BLaER1 (cell line): ENCODE measurements around the gene ZNF547.

ENCODE experiments used
- H3K27ac ChIP-seq: shearing (Covaris generic); formaldehyde crosslinking; 2 replicates; pipeline ENCODE4 v1.8.1; 2022
- H3K27me3 ChIP-seq: shearing (Covaris generic); formaldehyde crosslinking; 2 replicates; pipeline ENCODE4 v1.8.1; 2022
- H3K36me3 ChIP-seq: shearing (Covaris generic); formaldehyde crosslinking; 2 replicates; pipeline ENCODE4 v1.8.1; 2022
- H3K4me1 ChIP-seq: shearing (Covaris generic); formaldehyde crosslinking; 2 replicates; pipeline ENCODE4 v1.8.1; 2022
- H3K4me2 ChIP-seq: shearing (Covaris generic); formaldehyde crosslinking; 2 replicates; pipeline ENCODE4 v1.8.1; 2022
- H3K4me3 ChIP-seq: shearing (Covaris generic); formaldehyde crosslinking; 2 replicates; pipeline ENCODE4 v1.8.1; 2022
- H3K9ac ChIP-seq: shearing (Covaris generic); formaldehyde crosslinking; 2 replicates; pipeline ENCODE4 v1.8.1; 2022
- H3K9me3 ChIP-seq: shearing (Covaris generic); formaldehyde crosslinking; 2 replicates; pipeline ENCODE4 v1.8.1; 2022
- H4K20me1 ChIP-seq: shearing (Covaris generic); formaldehyde crosslinking; 2 replicates; pipeline ENCODE4 v1.8.1; 2022
- Cebpa-rat ChIP-seq: shearing (Covaris generic); IDR thresholded peaks from 2 replicates; pipeline ENCODE4 v1.8.1; 2022

ZNF547 gene

DNA sequence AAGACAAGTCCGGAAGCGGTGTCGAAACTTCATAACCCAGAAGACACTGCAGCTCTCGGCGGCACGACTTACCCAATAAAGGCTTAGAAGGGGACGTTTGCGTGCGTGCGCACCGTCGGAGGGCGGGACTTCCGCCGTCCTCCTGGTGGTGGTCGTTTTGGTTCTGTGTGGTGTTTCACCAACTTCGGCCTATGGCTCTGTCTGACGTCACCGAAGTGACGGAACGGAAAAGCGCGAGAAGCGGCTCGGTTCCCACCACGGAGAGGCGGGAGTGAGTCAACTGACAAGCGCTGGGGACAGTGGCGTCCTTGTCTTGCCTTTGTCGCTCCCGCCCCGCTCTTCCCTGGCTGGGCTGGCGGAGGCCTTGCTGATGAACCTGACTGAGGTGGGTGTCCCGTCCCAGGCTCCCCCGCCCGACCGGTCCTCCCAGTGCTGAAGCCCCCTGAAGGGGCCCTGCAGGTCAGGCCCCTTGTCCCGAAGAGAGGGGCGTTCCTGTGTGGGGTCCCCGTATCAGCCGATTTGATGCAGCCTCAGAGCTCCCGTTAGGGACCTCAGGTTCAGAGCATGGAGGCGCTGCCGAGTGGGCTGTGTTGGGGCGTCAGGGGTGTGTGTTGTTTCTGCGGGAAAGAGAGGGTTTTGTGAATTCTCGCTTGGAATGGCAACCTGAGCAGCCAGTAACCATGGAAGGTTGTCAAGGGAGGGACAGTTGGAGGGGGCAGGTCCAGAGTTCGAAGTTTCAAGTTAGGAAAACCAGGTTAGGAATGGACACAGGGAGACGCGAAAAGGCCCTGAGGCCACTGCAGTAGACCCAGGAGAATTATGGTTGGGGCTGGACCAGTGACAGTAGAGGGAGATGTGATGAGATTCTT is 26.6 kb downstream of the ZNF547 start, which contains the start of gene ZNF548:
TSS of gene ZNF548 (plus strand) at position 125 of the 869 bp plus-strand sequence. CDS start at position 371, 246 bp downstream.
- Histone ChIP-seq H3K27ac (peak within 1 kb of the TSS; percentile 88), H3K4me3 (peak within 1 kb of the TSS; percentile 90), H3K27me3 (no peaks in the 10 kb centered on the region), H3K36me3 (peaks cover 22% of the 10 kb centered on the region), H4K20me1 (peaks cover 38% of the 10 kb centered on the region), H3K4me2 (peak within 1 kb of the TSS; percentile 95), H3K4me1 (peaks cover 21% of the 10 kb centered on the region), H3K9me3 (no peaks in the 10 kb centered on the region), H3K9ac (peak within 1 kb of the TSS; percentile 94)
- peak; percentile 73; the same call in 1 of the 2 replicates for TF ChIP-seq Cebpa-rat

DNA sequence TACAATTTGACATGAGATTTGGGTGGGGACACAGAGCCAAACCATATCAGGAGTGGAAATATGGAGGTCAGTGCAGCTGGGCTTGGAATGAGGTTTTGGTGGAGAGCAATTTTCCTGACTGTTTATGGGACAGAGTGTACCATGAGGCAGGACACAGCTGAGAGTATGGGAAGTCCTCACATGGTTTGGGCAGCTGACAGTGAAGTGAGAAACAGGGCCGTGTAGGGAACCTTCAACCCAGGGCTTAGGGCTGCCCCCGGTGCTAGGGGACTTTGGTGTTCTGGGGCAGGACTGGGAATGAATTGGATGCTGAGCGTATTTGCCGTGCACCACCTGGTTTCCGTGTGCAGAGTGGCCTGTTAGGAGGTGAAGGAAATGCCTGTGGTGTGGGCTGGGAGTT is 32.4 kb downstream of the ZNF547 start:
- Histone ChIP-seq H3K27ac (no peak overlapping the region), H3K36me3 (peaks cover 79% of the 10 kb centered on the region), H3K4me3 (no peak overlapping the region), H3K9ac (no peak overlapping the region), H3K4me2 (no peak overlapping the region), H3K4me1 (peaks cover 11% of the 10 kb centered on the region), H4K20me1 (peaks cover 80% of the 10 kb centered on the region), H3K27me3 (no peaks in the 10 kb centered on the region), H3K9me3 (peaks cover 27% of the 10 kb centered on the region)
- no peak for TF ChIP-seq Cebpa-rat

DNA sequence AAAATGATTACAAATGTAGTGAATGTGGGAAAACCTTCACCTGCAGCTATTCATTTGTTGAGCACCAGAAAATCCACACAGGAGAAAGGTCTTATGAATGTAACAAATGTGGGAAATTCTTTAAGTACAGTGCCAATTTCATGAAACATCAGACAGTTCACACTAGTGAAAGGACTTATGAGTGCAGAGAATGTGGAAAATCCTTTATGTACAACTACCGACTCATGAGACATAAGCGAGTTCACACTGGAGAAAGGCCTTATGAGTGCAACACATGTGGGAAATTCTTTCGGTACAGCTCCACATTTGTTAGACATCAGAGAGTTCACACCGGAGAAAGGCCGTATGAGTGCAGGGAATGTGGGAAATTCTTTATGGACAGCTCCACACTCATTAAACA is 35.5 kb downstream of the ZNF547 start:
- Histone ChIP-seq H3K4me2 (no peak overlapping the region), H3K4me1 (no peaks in the 10 kb centered on the region), H3K9me3 (peaks cover 53% of the 10 kb centered on the region), H4K20me1 (peaks cover 56% of the 10 kb centered on the region; the same call in 1 of the 2 replicates), H3K36me3 (peaks cover 99% of the 10 kb centered on the region), H3K9ac (no peak overlapping the region), H3K27ac (no peak overlapping the region), H3K27me3 (no peaks in the 10 kb centered on the region), H3K4me3 (no peak overlapping the region)
- TF ChIP-seq Cebpa-rat: no peak

DNA sequence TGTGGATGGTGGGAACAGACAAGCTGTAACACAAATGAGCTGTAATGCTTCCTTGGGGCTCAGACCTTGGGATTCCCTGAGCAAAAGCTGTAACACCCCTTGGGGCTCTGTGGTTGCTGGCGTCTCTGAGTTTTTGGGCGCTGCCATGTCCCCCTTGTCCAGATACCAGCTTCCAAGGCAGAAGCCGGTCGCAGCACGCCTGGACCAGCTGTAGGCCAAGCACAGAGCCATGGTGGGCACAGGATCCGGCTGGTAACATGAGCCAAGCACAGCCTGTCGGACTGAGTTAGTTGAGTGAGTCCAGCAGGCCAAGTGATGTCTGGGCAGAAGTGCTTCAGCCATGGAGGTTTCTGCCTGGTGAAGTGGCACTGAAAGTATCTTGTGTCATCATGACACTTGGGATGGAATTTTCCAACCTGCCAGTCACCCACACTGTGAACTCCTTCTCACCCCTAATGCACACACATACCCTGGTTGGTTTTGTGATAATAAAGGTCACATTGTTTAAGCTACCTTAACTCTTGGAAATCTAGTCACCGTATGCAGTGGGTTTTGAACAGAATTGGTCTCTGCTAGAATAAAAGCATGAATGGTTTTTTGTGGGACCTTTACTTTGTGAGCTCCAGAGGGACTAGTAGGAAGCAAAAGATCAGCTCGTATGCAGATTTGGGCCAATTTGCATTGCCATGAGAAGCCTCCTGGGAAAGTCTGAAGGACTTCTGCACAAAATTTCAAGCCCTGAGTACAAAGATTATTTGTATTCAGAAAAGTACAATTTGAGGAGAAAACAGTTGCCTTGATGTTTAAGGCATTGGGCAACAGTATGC is 40.6 kb downstream of the ZNF547 start:
- Histone ChIP-seq H4K20me1 (peaks cover 12% of the 10 kb centered on the region; the same call in 1 of the 2 replicates), H3K36me3 (peaks cover 48% of the 10 kb centered on the region), H3K4me3 (no peak overlapping the region), H3K4me2 (no peak overlapping the region), H3K27me3 (no peaks in the 10 kb centered on the region), H3K9me3 (peaks cover 32% of the 10 kb centered on the region), H3K27ac (no peak overlapping the region), H3K9ac (no peak overlapping the region), H3K4me1 (no peaks in the 10 kb centered on the region)
- no peak for TF ChIP-seq Cebpa-rat

DNA sequence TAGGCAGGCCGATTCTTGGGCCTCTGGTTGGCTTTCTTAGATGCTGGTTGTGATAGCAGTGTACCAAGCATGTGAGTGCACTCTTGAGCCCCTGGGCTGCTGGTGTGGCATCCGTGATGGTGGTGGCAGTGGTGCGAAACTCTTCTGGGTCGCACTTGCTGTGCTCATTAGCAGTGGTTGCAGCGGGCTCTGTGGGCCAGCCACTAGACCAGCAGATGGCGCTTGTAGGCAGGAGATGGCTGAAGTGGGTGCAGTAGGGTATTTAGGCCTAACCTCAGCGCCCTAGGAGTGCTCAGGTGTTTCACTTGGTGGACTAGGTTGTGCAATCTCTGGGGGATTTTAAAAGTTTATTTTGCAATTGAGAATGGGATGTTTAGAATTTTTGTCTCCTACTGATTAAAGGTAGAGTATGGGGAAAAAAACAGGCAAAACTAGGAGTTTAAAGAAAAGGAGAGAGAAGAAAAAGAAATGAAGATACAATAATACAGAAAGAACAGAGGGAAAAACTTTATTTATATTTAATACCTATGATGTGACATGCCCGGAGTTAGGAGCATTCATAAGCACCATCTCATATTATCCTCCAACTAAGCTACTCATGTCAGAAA is 43.3 kb downstream of the ZNF547 start:
- Histone ChIP-seq H3K27ac (no peak overlapping the region), H3K9ac (no peak overlapping the region), H3K27me3 (no peaks in the 10 kb centered on the region), H3K4me3 (no peak overlapping the region), H3K4me2 (no peak overlapping the region), H3K9me3 (peaks cover 22% of the 10 kb centered on the region), H4K20me1 (peaks cover 5% of the 10 kb centered on the region; the same call in 1 of the 2 replicates), H3K36me3 (peaks cover 23% of the 10 kb centered on the region), H3K4me1 (peaks cover 4% of the 10 kb centered on the region)
- TF ChIP-seq Cebpa-rat: peak; percentile 37; the same call in 1 of the 2 replicates

DNA sequence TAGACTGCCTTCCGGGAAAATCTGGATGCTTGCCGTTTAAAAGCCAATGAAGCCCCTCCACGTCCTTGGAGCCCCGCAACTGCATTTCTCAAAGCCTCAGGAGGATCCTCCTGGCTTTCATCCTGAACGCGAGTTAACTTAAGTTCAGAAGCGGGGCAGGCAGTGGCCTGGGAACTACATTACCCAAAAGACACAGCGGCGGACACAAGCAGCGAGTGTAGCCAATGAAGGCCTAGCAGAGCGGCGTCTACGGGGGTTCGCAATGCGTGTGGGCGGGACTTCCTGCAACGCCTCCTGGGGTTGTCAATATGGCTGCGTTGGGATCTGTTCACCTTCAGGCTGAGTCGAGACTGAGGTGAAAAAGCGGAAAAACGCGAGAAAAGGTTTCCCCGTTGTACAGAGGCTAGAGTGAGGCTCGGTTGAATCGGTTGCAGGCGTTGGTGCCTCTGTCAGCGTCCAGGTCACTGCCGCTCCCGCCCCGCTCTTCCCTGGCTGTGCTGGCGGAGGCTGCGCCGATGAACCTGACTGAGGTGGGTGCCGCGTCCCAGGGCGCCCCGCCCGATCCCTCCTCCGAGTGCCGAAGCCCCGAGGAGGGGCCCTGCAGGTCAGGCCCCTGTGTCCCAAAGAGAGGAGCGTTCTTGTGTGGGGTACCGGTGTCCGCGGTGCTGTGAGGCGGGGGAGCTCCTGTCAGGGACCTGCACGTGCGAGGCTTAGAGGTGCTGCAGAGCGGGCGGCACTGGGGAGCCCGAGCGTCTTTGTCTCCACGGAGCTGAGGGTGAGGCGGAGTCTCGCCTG is 47.7 kb downstream of the ZNF547 start, which contains the start of gene ZNF17:
TSS of gene ZNF17 (plus strand) at position 285 of the 795 bp plus-strand sequence. CDS start 2,455 bp downstream, outside the sequence.
- Histone ChIP-seq H3K36me3 (peaks cover 28% of the 10 kb centered on the region), H3K4me3 (peak within 1 kb of the TSS; percentile 89), H3K9ac (peak within 1 kb of the TSS; percentile 86), H3K27ac (peak within 1 kb of the TSS; percentile 66), H3K27me3 (no peaks in the 10 kb centered on the region), H3K4me1 (peaks cover 15% of the 10 kb centered on the region), H4K20me1 (peaks cover 25% of the 10 kb centered on the region; the same call in 1 of the 2 replicates), H3K9me3 (no peaks in the 10 kb centered on the region), H3K4me2 (peak within 1 kb of the TSS; percentile 96)
- no peak for TF ChIP-seq Cebpa-rat

DNA sequence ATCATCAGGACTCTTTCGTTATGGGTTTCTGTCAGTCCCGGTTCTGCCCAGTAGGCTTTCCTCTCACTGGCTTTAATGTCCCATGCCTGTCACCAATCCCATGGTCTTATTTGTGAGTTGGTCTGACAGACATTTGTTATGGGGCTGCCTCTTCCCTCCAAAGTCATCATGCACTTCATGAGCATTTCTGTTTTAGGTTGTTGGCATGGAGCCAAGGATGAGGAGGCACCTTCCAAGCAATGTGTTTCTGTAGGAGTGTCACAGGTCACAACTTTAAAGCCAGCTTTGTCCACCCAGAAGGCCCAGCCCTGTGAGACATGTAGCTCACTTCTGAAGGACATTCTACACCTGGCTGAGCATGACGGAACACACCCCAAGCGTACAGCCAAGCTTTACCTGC is 56.1 kb downstream of the ZNF547 start:
- Histone ChIP-seq H3K9ac (no peak overlapping the region), H3K4me2 (no peak overlapping the region), H3K27me3 (no peaks in the 10 kb centered on the region), H3K27ac (no peak overlapping the region), H3K9me3 (no peaks in the 10 kb centered on the region), H4K20me1 (peaks cover 57% of the 10 kb centered on the region), H3K4me3 (no peak overlapping the region), H3K4me1 (no peaks in the 10 kb centered on the region), H3K36me3 (peaks cover 77% of the 10 kb centered on the region)
- TF ChIP-seq Cebpa-rat: no peak

DNA sequence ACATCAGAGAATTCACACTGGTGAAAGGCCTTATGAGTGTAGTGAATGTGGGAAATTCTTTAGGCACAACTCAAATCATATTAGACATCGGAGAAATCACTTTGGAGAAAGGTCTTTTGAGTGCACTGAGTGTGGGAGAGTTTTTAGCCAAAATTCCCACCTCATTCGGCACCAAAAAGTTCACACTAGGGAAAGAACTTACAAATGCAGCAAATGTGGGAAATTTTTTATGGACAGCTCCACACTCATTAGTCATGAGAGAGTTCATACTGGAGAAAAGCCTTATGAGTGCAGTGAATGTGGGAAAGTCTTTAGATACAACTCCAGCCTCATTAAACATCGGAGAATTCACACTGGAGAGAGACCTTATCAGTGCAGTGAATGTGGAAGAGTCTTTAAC is 57.7 kb downstream of the ZNF547 start:
- Histone ChIP-seq H3K9me3 (no peaks in the 10 kb centered on the region), H4K20me1 (peaks cover 43% of the 10 kb centered on the region), H3K4me1 (no peaks in the 10 kb centered on the region), H3K9ac (no peak overlapping the region), H3K36me3 (peaks cover 62% of the 10 kb centered on the region), H3K27me3 (no peaks in the 10 kb centered on the region), H3K4me3 (no peak overlapping the region), H3K27ac (no peak overlapping the region), H3K4me2 (no peak overlapping the region)
- TF ChIP-seq Cebpa-rat: no peak
